Stimulated activated CD8-positive, alpha-beta memory T cell treated with anti-CD3 and anti-CD28 coated beads, Interleukin-12 subunit alpha, Interleukin-12 subunit beta, amount 100 ng/mL, for 1 hour (primary cell): ENCODE data around the gene HBZ.
"Not testable (repeated sequence)": the region's sequence is repeated elsewhere in the genome, so short reads cannot be mapped to it uniquely, and the experiment has no call there.

Experiments
- DNase-seq: peaks from one replicate; pipeline ENCODE4 v3.0.0-alpha.2; 2020; ENCODE audit warnings: low read depth

HBZ gene

GRCh38 chr16:138049-138417 is 14.4 kb upstream of the HBZ start:
- DNase-seq, result no peak

- DNase-seq, result no peak
Observed at GRCh38 chr16:140175-140857, 12.1 kb upstream of the HBZ start.

- DNase-seq, result no peak
Observed at GRCh38 chr16:142405-142967, 10.0 kb upstream of the HBZ start.

GRCh38 chr16:143047-143446 is 9.4 kb upstream of the HBZ start:
- no peak for DNase-seq

GRCh38 chr16:143456-143855 is 9.0 kb upstream of the HBZ start:
- DNase-seq, result no peak

- no peak for DNase-seq
Observed at GRCh38 chr16:144797-145252, 7.6 kb upstream of the HBZ start.

- DNase-seq, result no peak
Observed at GRCh38 chr16:146646-147045, 5.8 kb upstream of the HBZ start.

- no peak for DNase-seq
Observed at GRCh38 chr16:149024-149660, 3.3 kb upstream of the HBZ start.

GRCh38 chr16:153129-153521 is 681 bp downstream of the HBZ start:
- not testable (repeated sequence) for DNase-seq

- DNase-seq, result not testable (repeated sequence)
Observed at GRCh38 chr16:153550-154216, 1.2 kb downstream of the HBZ start.

- DNase-seq, result no peak
Observed at GRCh38 chr16:154217-155030, 2.0 kb downstream of the HBZ start.

- no peak for DNase-seq
Observed at GRCh38 chr16:155031-155398, 2.6 kb downstream of the HBZ start.

- no peak for DNase-seq
Observed at GRCh38 chr16:159136-159849, 6.8 kb downstream of the HBZ start.

- DNase-seq, result not testable (repeated sequence)
Observed at GRCh38 chr16:160242-160641, 7.8 kb downstream of the HBZ start.

GRCh38 chr16:160691-161190 is 8.3 kb downstream of the HBZ start:
- DNase-seq, result no peak

- no peak for DNase-seq
Observed at GRCh38 chr16:162271-162991, 10.0 kb downstream of the HBZ start.

GRCh38 chr16:163139-163538 is 10.7 kb downstream of the HBZ start:
- not testable (repeated sequence) for DNase-seq

GRCh38 chr16:163696-164095 is 11.3 kb downstream of the HBZ start:
- not testable (repeated sequence) for DNase-seq

- not testable (repeated sequence) for DNase-seq
Observed at GRCh38 chr16:164134-164823, 11.8 kb downstream of the HBZ start.
